ENCODE measurements around the gene FAAP24.
A peak's percentile ranks its signal among the peaks of the same experiment; 100 is the strongest.
"Not testable (repeated sequence)": the region's sequence is repeated elsewhere in the genome, so short reads cannot be mapped to it uniquely, and the experiment has no call there.

FAAP24 gene

DNA sequence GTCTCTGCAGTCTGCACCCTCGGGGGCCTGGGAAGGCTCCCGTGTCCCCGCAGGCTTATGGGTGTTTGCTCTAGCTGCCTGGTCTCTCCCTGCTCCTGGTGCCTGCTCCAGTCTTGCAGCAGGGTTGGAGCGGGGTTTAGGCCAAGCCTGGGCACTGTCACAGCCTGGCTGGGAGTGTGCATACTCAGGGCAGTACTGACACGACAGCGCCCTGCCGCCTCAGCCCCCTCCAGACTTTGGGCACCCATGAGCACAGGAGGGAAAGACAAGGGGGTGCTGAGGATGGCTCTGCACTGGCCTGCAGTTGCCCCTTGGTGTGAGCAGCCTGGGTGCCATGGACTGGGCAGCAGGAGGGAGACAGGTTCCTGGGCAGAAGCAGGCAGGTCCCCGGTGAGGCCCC lies 36.0 kb upstream of the FAAP24 start:
- in situ Hi-C loops (cut with MboI; ENCODE audit: low pct_unique_long_range_greater_than_20kb, low sequenced_read_pairs, unreplicated experiment) = no loop called here
- DNase-seq (ENCODE audit: low spot score) = no peak
- TF ChIP-seq, protein P1, sequence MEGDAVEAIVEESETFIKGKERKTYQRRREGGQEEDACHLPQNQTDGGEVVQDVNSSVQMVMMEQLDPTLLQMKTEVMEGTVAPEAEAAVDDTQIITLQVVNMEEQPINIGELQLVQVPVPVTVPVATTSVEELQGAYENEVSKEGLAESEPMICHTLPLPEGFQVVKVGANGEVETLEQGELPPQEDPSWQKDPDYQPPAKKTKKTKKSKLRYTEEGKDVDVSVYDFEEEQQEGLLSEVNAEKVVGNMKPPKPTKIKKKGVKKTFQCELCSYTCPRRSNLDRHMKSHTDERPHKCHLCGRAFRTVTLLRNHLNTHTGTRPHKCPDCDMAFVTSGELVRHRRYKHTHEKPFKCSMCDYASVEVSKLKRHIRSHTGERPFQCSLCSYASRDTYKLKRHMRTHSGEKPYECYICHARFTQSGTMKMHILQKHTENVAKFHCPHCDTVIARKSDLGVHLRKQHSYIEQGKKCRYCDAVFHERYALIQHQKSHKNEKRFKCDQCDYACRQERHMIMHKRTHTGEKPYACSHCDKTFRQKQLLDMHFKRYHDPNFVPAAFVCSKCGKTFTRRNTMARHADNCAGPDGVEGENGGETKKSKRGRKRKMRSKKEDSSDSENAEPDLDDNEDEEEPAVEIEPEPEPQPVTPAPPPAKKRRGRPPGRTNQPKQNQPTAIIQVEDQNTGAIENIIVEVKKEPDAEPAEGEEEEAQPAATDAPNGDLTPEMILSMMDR (IDR thresholded peaks at IDR 0.05; ENCODE audit: extremely low read depth, insufficient read depth, missing control alignments) = no peak

DNA sequence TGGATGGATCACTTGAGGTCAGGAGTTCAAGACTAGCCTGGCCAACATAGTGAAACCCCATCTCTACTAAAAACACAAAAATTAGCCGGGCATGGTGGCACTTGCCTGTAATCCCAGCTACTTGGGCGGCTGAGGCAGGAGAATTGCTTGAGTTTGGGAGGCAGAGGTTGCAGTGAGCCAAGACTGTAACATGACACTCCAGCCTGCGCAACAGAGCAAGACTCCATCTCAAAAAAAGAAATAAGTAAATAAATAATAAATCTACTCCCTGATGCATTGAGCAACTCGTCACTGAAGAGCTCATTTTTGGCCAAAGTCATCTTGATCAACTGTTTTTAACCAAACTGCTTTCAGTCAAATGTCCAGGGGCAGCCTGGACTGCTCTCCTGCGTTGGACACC lies 30.8 kb upstream of the FAAP24 start:
- in situ Hi-C loops (cut with MboI; ENCODE audit: low pct_unique_long_range_greater_than_20kb, low sequenced_read_pairs, unreplicated experiment); DNase-seq (ENCODE audit: low spot score): not testable (repeated sequence)

DNA sequence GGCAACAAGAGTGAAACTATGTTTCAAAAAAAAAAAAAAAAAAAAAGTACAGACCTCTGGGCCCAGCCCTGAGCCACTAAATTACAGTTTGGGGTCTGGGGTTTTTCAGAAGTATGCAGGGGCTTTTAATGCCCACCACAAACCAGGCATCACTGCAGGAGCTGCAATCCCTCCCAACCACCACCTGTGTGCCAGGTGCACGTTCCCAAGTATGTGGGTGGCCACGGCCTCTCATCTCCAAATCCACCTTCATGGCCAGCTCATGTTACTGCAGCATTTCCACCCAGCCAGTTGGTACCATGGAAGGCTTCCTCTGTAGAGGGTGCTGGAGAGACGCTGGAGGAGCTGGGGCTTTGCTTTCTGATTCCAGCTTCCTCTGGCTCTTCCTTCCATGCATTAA lies 26.8 kb upstream of the FAAP24 start:
- in situ Hi-C loops (cut with MboI; ENCODE audit: low pct_unique_long_range_greater_than_20kb, low sequenced_read_pairs, unreplicated experiment) = no loop called here
- TF ChIP-seq, protein P1 (IDR thresholded peaks at IDR 0.05; ENCODE audit: extremely low read depth, insufficient read depth, missing control alignments) = no peak
- no peak for DNase-seq (ENCODE audit: low spot score)

DNA sequence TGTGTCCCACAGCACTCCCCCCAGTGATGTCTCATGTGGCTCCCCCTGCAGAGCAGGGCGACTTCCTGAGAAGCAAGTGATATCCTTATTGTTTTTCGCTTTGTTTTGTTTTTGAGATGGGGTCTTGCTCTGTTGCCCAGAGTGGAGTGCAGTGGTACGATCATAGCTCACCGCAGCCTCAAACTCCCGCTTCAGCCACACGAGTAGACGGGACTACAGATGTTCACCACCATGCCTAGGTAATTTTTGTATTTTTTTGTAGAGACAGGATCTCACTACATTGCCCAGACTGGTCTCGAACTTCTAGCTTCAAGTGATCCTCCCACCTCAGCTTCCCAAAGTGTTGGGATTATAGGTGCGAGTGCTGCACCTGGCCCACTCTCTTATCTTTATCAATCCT lies 5.3 kb upstream of the FAAP24 start:
- DNase-seq (ENCODE audit: low spot score) = no peak
- TF ChIP-seq, protein P1 (IDR thresholded peaks at IDR 0.05; ENCODE audit: extremely low read depth, insufficient read depth, missing control alignments) = no peak
- in situ Hi-C loops (cut with MboI; ENCODE audit: low pct_unique_long_range_greater_than_20kb, low sequenced_read_pairs, unreplicated experiment) = no loop called here

DNA sequence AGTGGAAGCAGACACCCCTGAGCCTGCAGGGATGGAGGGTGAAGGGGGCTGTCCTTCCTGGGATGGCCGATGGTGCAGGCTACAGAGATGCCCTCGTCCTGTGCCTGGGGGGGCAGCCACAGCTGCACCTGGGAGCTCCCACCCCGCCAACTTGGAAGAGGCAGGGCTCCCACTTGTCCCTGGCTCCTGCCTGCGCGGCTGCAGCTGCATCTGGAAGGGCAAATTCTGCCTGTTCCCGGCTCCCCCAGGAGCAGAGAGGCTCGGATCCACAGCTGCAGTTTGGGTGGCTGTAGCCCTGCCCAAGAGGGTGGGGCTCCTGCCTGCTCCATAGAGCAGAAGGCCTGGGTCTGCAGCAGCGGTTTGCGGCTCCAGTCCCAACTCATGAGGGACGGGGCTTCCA lies 2.5 kb upstream of the FAAP24 start:
- in situ Hi-C loops (cut with MboI; ENCODE audit: low pct_unique_long_range_greater_than_20kb, low sequenced_read_pairs, unreplicated experiment) = no loop called here
- TF ChIP-seq, protein P1 (IDR thresholded peaks at IDR 0.05; ENCODE audit: extremely low read depth, insufficient read depth, missing control alignments) = no peak
- DNase-seq (ENCODE audit: low spot score) = no peak

DNA sequence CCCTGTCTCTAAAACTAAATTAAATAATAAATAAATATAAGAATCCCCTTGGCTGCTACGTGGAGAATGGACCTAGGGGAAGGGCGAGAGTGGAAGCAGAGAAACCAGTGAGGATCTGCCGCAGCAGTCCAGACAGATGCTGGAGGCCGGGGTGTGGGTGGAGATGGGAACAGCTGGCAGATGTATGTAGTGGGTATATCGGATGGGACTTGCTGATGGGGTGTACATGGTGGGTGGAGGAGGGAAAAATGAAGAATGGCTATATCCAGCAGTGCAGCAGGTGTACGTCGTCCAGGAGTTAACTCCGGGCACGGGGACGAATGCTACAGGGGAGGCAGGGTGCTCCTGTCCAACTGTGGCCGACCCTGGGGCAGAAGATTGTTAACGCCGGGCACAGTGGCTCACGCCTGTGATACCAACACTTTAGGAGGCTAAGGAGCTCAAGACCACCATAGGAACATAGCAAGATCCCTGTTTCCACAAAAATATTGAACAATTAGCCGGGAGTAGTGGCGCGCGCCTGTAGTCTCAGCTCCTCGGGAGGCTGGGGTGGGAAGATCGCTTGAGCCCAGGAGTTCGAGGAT lies 938 bp upstream of the FAAP24 start:
- in situ Hi-C loops (cut with MboI; ENCODE audit: low pct_unique_long_range_greater_than_20kb, low sequenced_read_pairs, unreplicated experiment) = loop anchor here (10.0 kb wide), 1 partner anchor 144 kb away; no protein-coding TSS in a partner anchor
- no peak for DNase-seq (ENCODE audit: low spot score)

DNA sequence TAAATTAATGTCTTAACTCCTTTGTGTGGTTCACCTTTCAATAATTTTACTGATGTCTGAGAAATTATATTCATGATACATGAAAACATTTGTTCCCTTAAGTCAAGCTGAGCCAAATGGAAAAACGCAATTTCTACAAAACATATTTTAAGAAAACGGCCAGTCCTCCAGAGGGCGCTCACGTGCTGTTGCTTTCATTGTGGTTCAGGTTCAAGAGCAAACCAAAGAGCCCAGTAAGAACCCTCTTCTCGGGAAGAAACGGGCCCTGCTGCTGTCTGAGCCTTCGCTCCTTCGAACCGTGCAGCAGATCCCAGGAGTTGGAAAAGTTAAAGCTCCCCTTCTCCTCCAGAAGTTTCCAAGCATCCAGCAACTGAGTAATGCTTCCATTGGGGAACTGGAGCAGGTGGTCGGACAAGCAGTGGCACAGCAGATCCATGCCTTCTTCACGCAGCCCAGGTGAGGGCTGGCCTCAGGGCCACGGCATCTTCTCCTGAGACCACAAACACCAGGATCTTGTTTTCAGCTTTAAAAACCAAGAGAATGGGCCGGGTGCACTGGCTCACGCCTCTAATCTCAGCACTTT lies 4.3 kb downstream of the FAAP24 start:
- in situ Hi-C loops (cut with MboI; ENCODE audit: low pct_unique_long_range_greater_than_20kb, low sequenced_read_pairs, unreplicated experiment) = loop anchor here (10.0 kb wide), 1 partner anchor 138 kb away; no protein-coding TSS in a partner anchor
- peak; percentile 64 for DNase-seq (ENCODE audit: low spot score)
- TF ChIP-seq, protein P1 (IDR thresholded peaks at IDR 0.05; ENCODE audit: extremely low read depth, insufficient read depth, missing control alignments) = peak; percentile 84

More for the DNA sequence above, 938 bp upstream of the FAAP24 start:
- TF ChIP-seq, protein P1 (IDR thresholded peaks at IDR 0.05; ENCODE audit: extremely low read depth, insufficient read depth, missing control alignments) = no peak
